Measurements from ENCODE around the gene PTPRH. TPM values are rescaled to one million over a fixed set of nuclear protein-coding genes. Genes with fewer than 3 reads are reported as not detected.
"Not testable (repeated sequence)": the region's sequence is repeated elsewhere in the genome, so short reads cannot be mapped to it uniquely, and the experiment has no call there.

The PTPRH gene
- total RNA-seq, 1 donor from 2014 or later = 1.1 TPM

DNA sequence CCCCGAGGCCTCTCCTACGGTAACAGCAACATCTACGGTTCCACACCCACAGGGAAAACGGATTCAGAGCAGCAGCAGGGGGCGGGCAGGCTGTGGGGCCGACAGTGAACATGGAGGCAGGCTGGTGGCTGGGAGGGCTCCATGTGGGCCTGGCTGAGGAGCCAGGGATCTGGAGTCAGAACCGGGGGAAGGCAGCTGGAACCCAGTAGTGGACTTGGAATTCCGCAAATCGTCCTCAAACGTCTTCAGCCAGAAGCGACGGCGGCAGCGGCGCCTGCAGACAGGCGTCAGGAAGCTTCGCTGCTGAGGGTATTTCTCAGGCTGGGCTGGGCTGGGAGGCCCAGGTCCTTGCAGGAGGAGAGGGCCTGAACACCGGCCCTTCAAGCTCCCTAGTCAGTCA is 17.5 kb upstream of the PTPRH start:
- Histone ChIP-seq H3K27me3 (ENCODE audit: low read depth) (no peaks in the 10 kb centered on the region), H3K36me3 (peaks cover 34% of the 10 kb centered on the region), H3K4me3 (no peak overlapping the region), H3K9me3 (replicated peaks) (no peaks in the 10 kb centered on the region), H3K27ac (replicated peaks) (no peak overlapping the region), H3K4me1 (peaks cover 24% of the 10 kb centered on the region)
- intact Hi-C loops (cut with micrococcal nuclease) = no loop called here
- DNase-seq = no peak
- TF ChIP-seq, protein P1, sequence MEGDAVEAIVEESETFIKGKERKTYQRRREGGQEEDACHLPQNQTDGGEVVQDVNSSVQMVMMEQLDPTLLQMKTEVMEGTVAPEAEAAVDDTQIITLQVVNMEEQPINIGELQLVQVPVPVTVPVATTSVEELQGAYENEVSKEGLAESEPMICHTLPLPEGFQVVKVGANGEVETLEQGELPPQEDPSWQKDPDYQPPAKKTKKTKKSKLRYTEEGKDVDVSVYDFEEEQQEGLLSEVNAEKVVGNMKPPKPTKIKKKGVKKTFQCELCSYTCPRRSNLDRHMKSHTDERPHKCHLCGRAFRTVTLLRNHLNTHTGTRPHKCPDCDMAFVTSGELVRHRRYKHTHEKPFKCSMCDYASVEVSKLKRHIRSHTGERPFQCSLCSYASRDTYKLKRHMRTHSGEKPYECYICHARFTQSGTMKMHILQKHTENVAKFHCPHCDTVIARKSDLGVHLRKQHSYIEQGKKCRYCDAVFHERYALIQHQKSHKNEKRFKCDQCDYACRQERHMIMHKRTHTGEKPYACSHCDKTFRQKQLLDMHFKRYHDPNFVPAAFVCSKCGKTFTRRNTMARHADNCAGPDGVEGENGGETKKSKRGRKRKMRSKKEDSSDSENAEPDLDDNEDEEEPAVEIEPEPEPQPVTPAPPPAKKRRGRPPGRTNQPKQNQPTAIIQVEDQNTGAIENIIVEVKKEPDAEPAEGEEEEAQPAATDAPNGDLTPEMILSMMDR (IDR thresholded peaks at IDR 0.05; ENCODE audit: borderline replicate concordance) = no peak

DNA sequence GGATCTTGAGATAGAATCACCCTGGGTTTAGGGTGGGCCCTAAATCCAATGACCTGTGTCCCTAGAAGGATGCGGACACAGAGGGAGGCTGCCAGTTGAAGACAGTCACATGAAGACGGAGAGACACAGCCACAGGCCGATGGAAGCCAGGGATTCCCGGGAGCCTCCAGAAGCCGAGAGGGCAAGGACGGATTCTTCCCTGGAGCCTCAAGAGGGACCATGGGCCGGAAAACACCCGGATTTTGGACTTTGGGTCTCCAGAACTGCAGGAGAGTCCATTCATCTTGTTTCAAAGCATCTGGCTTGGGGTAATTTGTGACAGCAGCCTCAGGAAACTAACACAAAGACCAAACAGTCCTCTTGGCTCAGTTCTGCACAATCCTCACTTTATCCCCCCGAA is 17.0 kb upstream of the PTPRH start:
- no peaks in the 10 kb centered on the region for H3K27me3 ChIP-seq (ENCODE audit: low read depth)
- peaks cover 24% of the 10 kb centered on the region for H3K4me1 ChIP-seq
- H3K9me3 ChIP-seq (replicated peaks) = no peaks in the 10 kb centered on the region
- TF ChIP-seq, protein P1 (IDR thresholded peaks at IDR 0.05; ENCODE audit: borderline replicate concordance) = no peak
- DNase-seq = no peak
- H3K27ac ChIP-seq (replicated peaks) = no peak overlapping the region
- intact Hi-C loops (cut with micrococcal nuclease) = no loop called here
- H3K36me3 ChIP-seq = peaks cover 29% of the 10 kb centered on the region
- no peak overlapping the region for H3K4me3 ChIP-seq

DNA sequence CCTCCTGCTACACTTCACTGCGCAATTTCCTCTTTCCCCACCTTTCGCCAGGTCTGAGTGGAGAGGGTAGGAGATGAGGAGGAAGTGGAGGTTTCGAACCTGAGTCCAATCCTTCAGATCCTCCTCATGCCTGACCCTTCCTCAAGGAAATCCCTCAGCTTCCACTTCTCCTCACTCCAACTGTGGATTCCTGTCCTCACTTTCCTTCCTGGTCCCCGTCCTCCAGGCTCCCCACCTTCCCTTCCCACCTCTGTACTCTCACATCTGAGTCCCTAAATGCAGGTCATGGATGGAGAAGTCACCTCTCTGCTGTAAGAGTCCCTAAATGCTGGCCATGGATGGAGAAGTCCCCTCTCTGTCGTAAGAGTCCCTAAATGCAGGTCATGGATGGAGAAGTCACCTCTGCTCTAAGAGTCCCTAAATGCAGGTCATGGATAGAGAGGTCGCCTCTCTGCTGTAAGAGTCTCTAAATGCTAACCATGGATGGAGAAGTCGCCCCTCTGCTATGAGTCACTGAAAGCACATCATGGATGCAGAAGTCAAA is 16.2 kb upstream of the PTPRH start:
- intact Hi-C loops (cut with micrococcal nuclease) = no loop called here
- H3K4me1 ChIP-seq = peaks cover 24% of the 10 kb centered on the region
- TF ChIP-seq, protein P1 (IDR thresholded peaks at IDR 0.05; ENCODE audit: borderline replicate concordance) = no peak
- no peak overlapping the region for H3K27ac ChIP-seq (replicated peaks)
- H3K9me3 ChIP-seq (replicated peaks) = peaks cover 2% of the 10 kb centered on the region
- no peak overlapping the region for H3K4me3 ChIP-seq
- peaks cover 21% of the 10 kb centered on the region for H3K36me3 ChIP-seq
- H3K27me3 ChIP-seq (ENCODE audit: low read depth) = no peaks in the 10 kb centered on the region
- no peak for DNase-seq

DNA sequence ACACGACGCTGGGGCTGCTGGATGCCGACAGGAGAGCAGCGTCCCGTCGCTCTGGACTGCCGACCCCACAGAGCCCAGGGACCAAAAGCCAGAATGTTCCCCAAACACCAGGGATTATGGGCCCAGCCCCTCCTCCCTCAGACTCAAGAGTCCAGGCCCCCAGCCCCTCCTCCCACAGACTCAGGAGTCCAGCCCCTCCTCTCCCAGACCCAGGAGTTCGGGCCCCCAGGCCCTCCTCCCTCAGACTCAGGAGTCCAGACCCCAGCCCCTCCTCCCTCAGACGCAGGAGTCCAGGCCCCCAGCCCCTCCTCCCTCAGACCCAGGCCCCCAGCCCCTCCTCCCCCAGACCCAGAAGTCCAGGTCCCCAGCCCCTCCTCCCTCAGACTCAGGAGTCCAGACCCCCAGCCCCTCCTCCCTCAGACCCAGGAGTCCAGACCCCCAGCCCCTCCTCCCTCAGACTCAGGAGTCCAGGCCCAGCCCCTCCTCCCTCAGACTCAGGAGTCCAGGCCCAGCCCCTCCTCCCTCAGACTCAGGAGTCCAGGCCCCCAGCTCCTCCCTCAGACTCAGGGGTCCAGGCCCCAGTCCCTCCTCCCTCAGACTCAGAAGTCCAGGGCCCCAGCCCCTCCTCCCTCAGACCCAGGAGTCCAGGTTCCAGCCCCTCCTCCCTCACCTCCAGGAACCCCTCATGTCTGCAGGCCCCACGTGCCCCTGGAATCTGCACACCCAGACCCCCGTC is 15.5 kb upstream of the PTPRH start:
- Histone ChIP-seq H3K4me1 (peaks cover 24% of the 10 kb centered on the region), H3K36me3 (peaks cover 15% of the 10 kb centered on the region)
- H3K9me3 ChIP-seq (replicated peaks); H3K27ac ChIP-seq (replicated peaks); intact Hi-C loops (cut with micrococcal nuclease); DNase-seq; H3K27me3 ChIP-seq (ENCODE audit: low read depth); H3K4me3 ChIP-seq: not testable (repeated sequence)

DNA sequence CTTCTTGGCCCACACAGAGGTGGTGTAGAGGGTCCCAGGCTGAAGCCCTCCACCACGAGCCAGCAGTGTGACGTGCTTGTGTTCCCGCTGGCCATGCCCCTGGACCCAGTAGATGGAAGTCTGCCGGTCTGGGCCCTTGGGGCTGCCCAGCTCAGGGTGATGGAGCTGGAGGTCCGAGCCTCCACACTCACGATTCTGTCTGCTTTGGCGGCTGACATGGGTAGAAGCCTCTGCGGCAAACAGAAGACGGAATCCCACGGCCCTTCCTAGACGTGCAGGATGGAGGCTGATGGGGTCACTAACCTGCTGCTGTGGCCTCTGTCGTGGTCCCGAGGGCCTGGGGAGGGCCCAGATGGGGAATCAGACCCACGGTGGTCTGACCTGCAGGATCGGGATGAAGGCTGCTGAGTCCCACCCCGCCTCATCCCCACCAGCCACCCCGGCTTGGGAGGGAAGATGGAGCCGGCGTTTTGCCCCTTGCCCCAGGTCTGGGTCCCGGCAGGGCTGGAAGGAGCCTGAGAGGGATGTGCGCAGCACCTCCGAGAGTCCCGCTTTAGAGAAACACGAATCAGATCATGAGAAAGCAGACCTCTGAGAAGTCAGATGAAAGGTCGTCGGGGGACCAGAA is 14.9 kb upstream of the PTPRH start:
- no peak overlapping the region for H3K27ac ChIP-seq (replicated peaks)
- TF ChIP-seq, protein P1 (IDR thresholded peaks at IDR 0.05; ENCODE audit: borderline replicate concordance) = no peak
- intact Hi-C loops (cut with micrococcal nuclease) = no loop called here

More for the DNA sequence above, 14.9 kb upstream of the PTPRH start:
- Histone ChIP-seq H3K4me1 (peaks cover 21% of the 10 kb centered on the region), H3K9me3 (replicated peaks) (peaks cover 5% of the 10 kb centered on the region), H3K36me3 (peaks cover 9% of the 10 kb centered on the region), H3K4me3 (no peak overlapping the region), H3K27me3 (ENCODE audit: low read depth) (no peaks in the 10 kb centered on the region)
- no peak for DNase-seq

All from left ventricle myocardium inferior (tissue), 1 donor.